Measurements from ENCODE around the gene KIF16B. TPM values are rescaled to one million over a fixed set of nuclear protein-coding genes. Genes with fewer than 3 reads are reported as not detected.
"Not testable (repeated sequence)": the region's sequence is repeated elsewhere in the genome, so short reads cannot be mapped to it uniquely, and the experiment has no call there.

KIF16B gene
- total and polyA plus RNA-seq, 10 of the 15 experiments (the other 5 are each of a cell fraction or from before 2014, with no cell fraction given): 0.21 to 5.2 (median 3.0) TPM

GRCh38 chr20:16596991-16597390 lies 23.7 kb upstream of the KIF16B start:
- ChIA-PET RAD21 (ENCODE audit: unreplicated experiment) (no interaction called here), CTCF (no interaction called here), SMC1A (ENCODE audit: uncharacterized antibody, unreplicated experiment) (no interaction called here), POLR2A (no interaction called here)
- intact Hi-C loops (cut with micrococcal nuclease; ENCODE audit: unreplicated experiment) (no loop called here), in situ Hi-C loops (cut with MboI) (no loop called here)
- no peak for ATAC-seq
- WGBS (ENCODE audit: insufficient coverage, insufficient replicate concordance, low lambda C conversion rate, missing lambda C conversion rate): 19% methylated on average over 5 of the region's 5 CpGs
- Histone ChIP-seq H4K20me1 (ENCODE audit: control insufficient read depth, insufficient read depth) (no peaks in the 10 kb centered on the region), H3K9me3 (replicated peaks; ENCODE audit: control insufficient read depth, insufficient read depth, low read length) (no peaks in the 10 kb centered on the region), H2AFZ (ENCODE audit: control insufficient read depth, low read depth, low read length) (no peak overlapping the region), H3K4me1 (ENCODE audit: control insufficient read depth, insufficient read depth, low read length) (no peaks in the 10 kb centered on the region), H3K27ac (ENCODE audit: control insufficient read depth, insufficient read depth) (no peak overlapping the region), H3K4me2 (ENCODE audit: control insufficient read depth, insufficient read depth) (no peak overlapping the region), H3K9ac (ENCODE audit: control insufficient read depth, insufficient read depth, low read length) (no peak overlapping the region), H3K79me2 (ENCODE audit: control insufficient read depth, insufficient read depth, low read length) (no peaks in the 10 kb centered on the region), H3K4me3 (no peak overlapping the region), H3K27me3 (replicated peaks in 1 of 2; ENCODE audit: control insufficient read depth in 2 of 2, insufficient read depth in 2 of 2, low read length in 1 of 2) (no peaks in the 10 kb centered on the region), H3K36me3 (ENCODE audit: control insufficient read depth in 2 of 2, insufficient read depth in 2 of 2, low read length in 1 of 2) (no peaks in the 10 kb centered on the region)
- no peak for DNase-seq (ENCODE audit: low read depth, low spot score)
- TF ChIP-seq POLR2A (IDR thresholded peaks at IDR 0.05; ENCODE audit: low read depth, low read length) (no peak), CHD4 (IDR thresholded peaks at IDR 0.05) (no peak), NRF1 (conservative IDR thresholded peaks at IDR 0.05; ENCODE audit: low read depth, low read length) (no peak), EED (IDR thresholded peaks at IDR 0.05; ENCODE audit: low read depth) (no peak)
- BruUV-seq (replicated peaks): no TSS peak
- no peak for FAIRE-seq

- FAIRE-seq; H3K4me1 ChIP-seq (ENCODE audit: control insufficient read depth, insufficient read depth, low read length); CTCF ChIA-PET; H3K36me3 ChIP-seq (ENCODE audit: control insufficient read depth in 2 of 2, insufficient read depth in 2 of 2, low read length in 1 of 2); POLR2A ChIA-PET; H3K9ac ChIP-seq (ENCODE audit: control insufficient read depth, insufficient read depth, low read length); H2AFZ ChIP-seq (ENCODE audit: control insufficient read depth, low read depth, low read length); H3K27ac ChIP-seq (ENCODE audit: control insufficient read depth, insufficient read depth); H3K9me3 ChIP-seq (replicated peaks; ENCODE audit: control insufficient read depth, insufficient read depth, low read length); H4K20me1 ChIP-seq (ENCODE audit: control insufficient read depth, insufficient read depth); BruUV-seq (replicated peaks); DNase-seq (ENCODE audit: low read depth, low spot score); H3K4me3 ChIP-seq; H3K27me3 ChIP-seq (replicated peaks in 1 of 2; ENCODE audit: control insufficient read depth in 2 of 2, insufficient read depth in 2 of 2, low read length in 1 of 2); SMC1A ChIA-PET (ENCODE audit: uncharacterized antibody, unreplicated experiment); H3K4me2 ChIP-seq (ENCODE audit: control insufficient read depth, insufficient read depth); ATAC-seq; intact Hi-C loops (cut with micrococcal nuclease; ENCODE audit: unreplicated experiment); H3K79me2 ChIP-seq (ENCODE audit: control insufficient read depth, insufficient read depth, low read length); in situ Hi-C loops (cut with MboI); RAD21 ChIA-PET (ENCODE audit: unreplicated experiment): not testable (repeated sequence)
- WGBS (ENCODE audit: insufficient coverage, insufficient replicate concordance, low lambda C conversion rate, missing lambda C conversion rate): 36% methylated on average over 3 of the region's 3 CpGs
Measured at GRCh38 chr20:16596404-16596803, 23.2 kb upstream of the KIF16B start.

Data from GM12878 (cell line).